HUES64 (cell line): Measurements from ENCODE around the gene ALDH8A1. TPM values are rescaled to one million over a fixed set of nuclear protein-coding genes. Genes with fewer than 3 reads are reported as not detected.

Experiments
- H3K27ac ChIP-seq: 2 replicates; pipeline ENCODE4 v1.7.0; 2013; ENCODE audit warnings: low read depth, low read length, inconsistent platforms
- H3K27me3 ChIP-seq: 2 replicates; pipeline ENCODE4 v1.6.1; 2013; ENCODE audit warnings: mild to moderate bottlenecking, low read length; ENCODE audit not compliant: insufficient read depth
- H3K36me3 ChIP-seq: 2 replicates; pipeline ENCODE4 v1.6.1; 2013; ENCODE audit warnings: mild to moderate bottlenecking, low read length; ENCODE audit not compliant: insufficient read depth
- H3K4me1 ChIP-seq: 2 replicates; pipeline ENCODE4 v1.6.1; 2013; ENCODE audit warnings: mild to moderate bottlenecking, low read length, moderate library complexity; ENCODE audit not compliant: insufficient read depth
- H3K4me3 ChIP-seq: 2 replicates; pipeline ENCODE4 v1.5.1; 2013; ENCODE audit warnings: mild to moderate bottlenecking, low read length, moderate library complexity
- H3K9ac ChIP-seq: 2 replicates; pipeline ENCODE4 v1.6.1; 2013; ENCODE audit warnings: mild to moderate bottlenecking, low read depth, low read length
- H3K9me3 ChIP-seq: 2 replicates; pipeline ENCODE4 v1.6.1; 2013; ENCODE audit warnings: low read depth, low read length; ENCODE audit not compliant: insufficient read depth
- WGBS: fragments of 150-250, 120-280 bp; methylation state at CpG from one replicate; pipeline ENCODE4 v1.1.7; 2013; ENCODE audit warnings: missing lambda C conversion rate; 5-methylcytosine and 5-hydroxymethylcytosine counted together
- polyA plus RNA-seq, 2 experiments: library from polyadenylated mRNA; stranded (reverse); fragments of 50-300 nt; gene quantifications; one replicate each; pipeline ENCODE4 v1.2.3, GENCODE V29; 2013

Gene ALDH8A1, protein sequence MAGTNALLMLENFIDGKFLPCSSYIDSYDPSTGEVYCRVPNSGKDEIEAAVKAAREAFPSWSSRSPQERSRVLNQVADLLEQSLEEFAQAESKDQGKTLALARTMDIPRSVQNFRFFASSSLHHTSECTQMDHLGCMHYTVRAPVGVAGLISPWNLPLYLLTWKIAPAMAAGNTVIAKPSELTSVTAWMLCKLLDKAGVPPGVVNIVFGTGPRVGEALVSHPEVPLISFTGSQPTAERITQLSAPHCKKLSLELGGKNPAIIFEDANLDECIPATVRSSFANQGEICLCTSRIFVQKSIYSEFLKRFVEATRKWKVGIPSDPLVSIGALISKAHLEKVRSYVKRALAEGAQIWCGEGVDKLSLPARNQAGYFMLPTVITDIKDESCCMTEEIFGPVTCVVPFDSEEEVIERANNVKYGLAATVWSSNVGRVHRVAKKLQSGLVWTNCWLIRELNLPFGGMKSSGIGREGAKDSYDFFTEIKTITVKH
- polyA plus RNA-seq (2013, experiment 1 of 2): 0.10 TPM
- polyA plus RNA-seq (2013, experiment 2 of 2): 0.19 TPM

- H3K4me1 ChIP-seq: no peaks in the 10 kb centered on the region
- no peaks in the 10 kb centered on the region for H3K9me3 ChIP-seq
- H3K9ac ChIP-seq: no peak within 1 kb of the TSS
- H3K27ac ChIP-seq: no peak within 1 kb of the TSS
- no peak within 1 kb of the TSS for H3K4me3 ChIP-seq
- no peaks in the 10 kb centered on the region for H3K27me3 ChIP-seq
- H3K36me3 ChIP-seq: no peaks in the 10 kb centered on the region
- WGBS: 88% methylated on average over 4 of the region's 4 CpGs
Measured at GRCh38 chr6:134949927-134950326, at the start of gene ALDH8A1. ALDH8A1 (minus strand) TSS chr6:134950101; CDS start chr6:134950053, 48 bp downstream.

DNA sequence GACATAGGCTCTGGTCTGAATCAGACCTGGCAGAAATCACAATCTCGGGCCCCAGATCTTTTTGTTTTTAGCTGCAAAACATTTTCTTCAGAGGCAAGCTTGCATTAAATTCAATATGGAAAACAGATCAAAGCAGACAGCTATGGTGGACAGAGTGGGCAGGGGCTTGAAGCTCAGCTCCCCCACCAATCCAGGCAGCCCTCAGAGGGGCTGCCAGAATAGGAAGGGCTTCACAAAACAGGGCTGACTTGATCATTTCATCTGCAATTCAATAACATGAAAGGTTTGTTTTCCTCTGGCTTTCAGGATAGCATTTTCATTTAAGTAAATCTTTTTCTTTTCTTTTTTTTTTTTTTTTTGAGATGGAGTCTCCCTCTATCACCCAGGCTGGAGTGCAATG, 49.2 kb upstream of the ALDH8A1 start:
- WGBS: 87% methylated on average over 1 of the region's 1 CpG
- Histone ChIP-seq H3K4me3 (no peak overlapping the region), H3K9me3 (no peaks in the 10 kb centered on the region), H3K36me3 (peaks cover 41% of the 10 kb centered on the region), H3K27ac (no peak overlapping the region), H3K9ac (no peak overlapping the region), H3K4me1 (0 out of 2 replicates have a peak, but pooled peaks cover 5% of the 10 kb centered on the region), H3K27me3 (no peaks in the 10 kb centered on the region)

- Histone ChIP-seq H3K9ac (no peak overlapping the region), H3K27me3 (no peaks in the 10 kb centered on the region), H3K4me1 (0 out of 2 replicates have a peak, but pooled peaks cover 5% of the 10 kb centered on the region), H3K27ac (no peak overlapping the region), H3K36me3 (peaks cover 58% of the 10 kb centered on the region), H3K4me3 (no peak overlapping the region), H3K9me3 (no peaks in the 10 kb centered on the region)
- 97% methylated on average over 8 of the region's 9 CpGs for WGBS
Measured at GRCh38 chr6:134997133-134997995, 47.5 kb upstream of the ALDH8A1 start.

DNA sequence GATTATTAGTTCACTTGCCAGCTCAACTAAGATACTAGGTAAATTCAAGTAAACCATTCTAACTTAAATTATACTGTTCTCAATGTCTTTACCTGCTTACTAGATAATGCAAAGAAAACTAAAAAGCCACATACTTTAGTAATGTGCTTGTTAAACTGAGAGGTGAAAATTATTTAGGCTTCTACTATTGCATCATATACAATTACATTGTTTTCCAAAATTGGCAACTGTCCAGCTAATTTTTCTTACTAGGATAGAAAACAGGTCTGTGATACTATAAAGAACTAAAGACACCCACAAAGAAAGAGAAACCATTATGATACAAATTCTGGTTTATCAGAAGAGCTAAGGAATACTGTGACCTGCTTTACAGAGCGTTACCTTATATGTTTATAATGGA, 45.6 kb upstream of the ALDH8A1 start:
- Histone ChIP-seq H3K4me3 (no peak overlapping the region), H3K4me1 (0 out of 2 replicates have a peak, but pooled peaks cover 5% of the 10 kb centered on the region), H3K9ac (no peak overlapping the region), H3K9me3 (no peaks in the 10 kb centered on the region), H3K27me3 (no peaks in the 10 kb centered on the region), H3K27ac (no peak overlapping the region), H3K36me3 (peaks cover 64% of the 10 kb centered on the region)
- WGBS: 100% methylated on average over 1 of the region's 1 CpG

DNA sequence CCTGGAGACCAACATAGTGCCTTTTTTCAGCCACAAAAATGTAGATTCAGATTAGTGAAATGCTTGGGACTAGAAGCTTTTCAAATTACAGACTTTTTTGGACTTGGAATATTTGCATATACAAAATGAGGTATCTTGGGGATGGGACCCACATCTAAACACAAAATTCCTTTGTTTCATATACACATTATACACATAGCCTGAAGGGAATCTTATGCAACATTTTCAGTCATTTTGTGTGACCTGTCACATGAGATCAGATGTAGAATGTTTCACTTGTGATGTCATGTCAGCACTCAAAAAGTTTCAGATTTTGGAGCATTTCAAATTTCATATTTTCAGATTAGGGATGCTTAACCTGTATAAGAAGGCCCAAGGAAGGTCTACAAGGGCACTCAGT, 44.5 kb upstream of the ALDH8A1 start:
- Histone ChIP-seq H3K9me3 (no peaks in the 10 kb centered on the region), H3K27me3 (no peaks in the 10 kb centered on the region), H3K27ac (no peak overlapping the region), H3K9ac (no peak overlapping the region), H3K36me3 (peaks cover 69% of the 10 kb centered on the region), H3K4me1 (0 out of 2 replicates have a peak, but pooled peaks cover 4% of the 10 kb centered on the region), H3K4me3 (no peak overlapping the region)

GRCh38 chr6:134992155-134992554, 42.3 kb upstream of the ALDH8A1 start:
- H3K4me3 ChIP-seq: no peak overlapping the region
- no peak overlapping the region for H3K9ac ChIP-seq
- no peak overlapping the region for H3K27ac ChIP-seq
- WGBS: 96% methylated on average over 5 of the region's 6 CpGs
- no peaks in the 10 kb centered on the region for H3K9me3 ChIP-seq
- H3K36me3 ChIP-seq: peaks cover 68% of the 10 kb centered on the region
- H3K4me1 ChIP-seq: 0 out of 2 replicates have a peak, but pooled peaks cover 7% of the 10 kb centered on the region
- H3K27me3 ChIP-seq: no peaks in the 10 kb centered on the region

DNA sequence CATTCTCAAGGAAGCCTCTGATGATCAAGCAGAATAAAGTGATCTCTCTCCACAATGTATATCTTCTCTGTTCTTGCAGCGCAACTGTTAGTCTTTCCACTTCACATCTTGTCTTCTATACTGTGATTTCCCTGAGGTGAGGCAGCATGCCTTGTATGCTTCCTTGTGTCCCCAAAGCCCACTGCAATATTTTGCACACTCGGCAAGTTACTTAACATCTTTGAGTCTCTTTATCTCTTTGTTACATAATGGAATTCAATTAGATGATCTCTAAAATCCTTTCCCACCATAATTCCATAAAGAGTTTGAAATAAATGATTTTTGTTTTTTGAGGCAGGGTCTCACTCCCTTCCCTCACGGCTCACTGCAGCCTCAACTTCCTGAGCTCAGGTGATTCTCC, 40.4 kb upstream of the ALDH8A1 start:
- Histone ChIP-seq H3K4me1 (0 out of 2 replicates have a peak, but pooled peaks cover 7% of the 10 kb centered on the region), H3K36me3 (peaks cover 61% of the 10 kb centered on the region), H3K9ac (no peak overlapping the region), H3K4me3 (no peak overlapping the region), H3K27me3 (no peaks in the 10 kb centered on the region), H3K9me3 (no peaks in the 10 kb centered on the region), H3K27ac (no peak overlapping the region)
- WGBS: 97% methylated on average over 3 of the region's 3 CpGs

DNA sequence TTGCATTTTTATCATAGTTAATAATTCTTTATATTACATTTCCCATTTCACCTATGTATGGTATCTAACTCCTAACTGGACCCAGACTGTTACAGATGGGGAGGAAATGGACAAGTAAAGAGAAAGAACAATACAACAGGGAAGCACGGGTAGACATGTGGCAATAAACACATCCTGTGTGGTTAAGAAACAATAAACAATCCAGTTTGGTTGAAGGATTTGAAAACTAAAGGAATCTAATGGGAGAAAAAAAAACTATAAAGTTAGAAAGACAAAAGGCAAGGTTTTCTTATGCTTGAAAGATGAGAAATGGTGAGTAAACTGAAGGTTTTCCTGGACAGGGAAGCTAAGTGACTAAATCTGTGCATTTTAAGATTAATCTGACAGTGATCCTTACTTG, 34.9 kb upstream of the ALDH8A1 start:
- H3K9me3 ChIP-seq: no peaks in the 10 kb centered on the region
- no peak overlapping the region for H3K9ac ChIP-seq
- H3K27ac ChIP-seq: no peak overlapping the region
- H3K36me3 ChIP-seq: peaks cover 70% of the 10 kb centered on the region
- WGBS: 93% methylated on average over 1 of the region's 1 CpG
- H3K4me1 ChIP-seq: 0 out of 2 replicates have a peak, but pooled peaks cover 4% of the 10 kb centered on the region
- no peaks in the 10 kb centered on the region for H3K27me3 ChIP-seq
- no peak overlapping the region for H3K4me3 ChIP-seq

- H3K9ac ChIP-seq: no peak overlapping the region
- H3K36me3 ChIP-seq: peaks cover 80% of the 10 kb centered on the region
- no peaks in the 10 kb centered on the region for H3K27me3 ChIP-seq
- no peak overlapping the region for H3K27ac ChIP-seq
- 96% methylated on average over 2 of the region's 2 CpGs for WGBS
- 0 out of 2 replicates have a peak, but pooled peaks cover under 1% of the 10 kb centered on the region for H3K4me1 ChIP-seq
- H3K4me3 ChIP-seq: no peak overlapping the region
- no peaks in the 10 kb centered on the region for H3K9me3 ChIP-seq
Measured at GRCh38 chr6:134983823-134984222, 33.9 kb upstream of the ALDH8A1 start.

GRCh38 chr6:134982161-134982560, 32.3 kb upstream of the ALDH8A1 start:
- Histone ChIP-seq H3K4me1 (no peaks in the 10 kb centered on the region), H3K9me3 (no peaks in the 10 kb centered on the region), H3K27me3 (no peaks in the 10 kb centered on the region), H3K4me3 (no peak overlapping the region), H3K27ac (no peak overlapping the region), H3K36me3 (peaks cover 92% of the 10 kb centered on the region), H3K9ac (no peak overlapping the region)
- 93% methylated on average over 2 of the region's 3 CpGs for WGBS

DNA sequence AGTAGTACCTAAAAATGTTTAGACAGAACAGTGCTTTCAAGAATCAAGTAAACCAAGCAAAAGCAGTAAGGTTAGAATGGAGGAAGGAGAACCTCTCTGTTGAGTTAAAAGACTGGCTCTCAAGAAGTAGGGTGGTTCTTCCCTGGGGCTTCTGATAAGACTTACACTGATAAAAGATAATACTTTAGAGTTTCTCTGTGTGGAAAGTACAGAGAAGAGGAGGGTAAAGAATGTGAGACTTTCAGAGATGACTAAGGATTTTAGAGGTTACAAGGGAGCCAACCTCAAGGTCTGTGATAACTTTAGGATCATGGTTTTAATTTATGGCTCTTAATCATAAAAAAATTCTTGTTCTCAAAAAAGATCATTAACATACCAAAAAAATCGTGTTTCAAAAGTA, 30.9 kb upstream of the ALDH8A1 start:
- H3K27ac ChIP-seq: no peak overlapping the region
- H3K4me3 ChIP-seq: no peak overlapping the region
- no peak overlapping the region for H3K9ac ChIP-seq
- no peaks in the 10 kb centered on the region for H3K9me3 ChIP-seq
- H3K27me3 ChIP-seq: no peaks in the 10 kb centered on the region
- H3K36me3 ChIP-seq: peaks cover 89% of the 10 kb centered on the region
- 84% methylated on average over 1 of the region's 1 CpG for WGBS
- H3K4me1 ChIP-seq: no peaks in the 10 kb centered on the region
